Calu3 (cell line): ENCODE results near the gene ANKRD1. TPM values are rescaled to one million over a fixed set of nuclear protein-coding genes. Genes with fewer than 3 reads are reported as not detected.

Experiments
- BruUV-seq: library from RNA; stranded (reverse); fragments of 400-500 nt; replicated peaks from 2 replicates; lab custom pipeline; 2021; lab: Mats Ljungman, UMichigan
- CTCF ChIA-PET: fragments of 300-600 bp; sonication (Branson Sonifier 250); formaldehyde crosslinking; loops from one replicate; lab custom pipeline; 2022; ENCODE audit warnings: antibody characterized with exemption; lab: Charles Lee
- DNase-seq: peaks from one replicate; pipeline ENCODE4 v3.0.0; 2022
- H3K27ac Mint-ChIP-seq: one replicate; pipeline ENCODE4 v1.8.0; 2022; ENCODE audit warnings: mixed read lengths; ENCODE audit not compliant: unreplicated experiment
- H3K27me3 Mint-ChIP-seq: one replicate; pipeline ENCODE4 v1.8.0; 2022; ENCODE audit warnings: mixed read lengths; ENCODE audit not compliant: unreplicated experiment
- H3K36me3 Mint-ChIP-seq: one replicate; pipeline ENCODE4 v1.8.0; 2022; ENCODE audit warnings: mild to moderate bottlenecking, moderate library complexity, mixed read lengths; ENCODE audit not compliant: insufficient read depth, unreplicated experiment
- H3K4me1 Mint-ChIP-seq: one replicate; pipeline ENCODE4 v1.8.0; 2022; ENCODE audit warnings: mild to moderate bottlenecking, low read depth, mixed read lengths; ENCODE audit not compliant: unreplicated experiment
- H3K4me3 Mint-ChIP-seq: one replicate; pipeline ENCODE4 v1.8.0; 2022; ENCODE audit warnings: mild to moderate bottlenecking, low read depth, moderate library complexity, mixed read lengths; ENCODE audit not compliant: unreplicated experiment
- H3K9me3 Mint-ChIP-seq: one replicate; pipeline ENCODE4 v1.8.0; 2022; ENCODE audit warnings: low read depth, mixed read lengths; ENCODE audit not compliant: unreplicated experiment
- intact Hi-C: fragments of 100-400 bp; cut with micrococcal nuclease; formaldehyde crosslinking; loops from one replicate; pipeline ENCODE4 v1.10.0; 2022; ENCODE audit not compliant: unreplicated experiment
- total RNA-seq: library from RNA; stranded (reverse); gene quantifications from 2 replicates; pipeline ENCODE4 v1.2.3, GENCODE V29; 2022
- TF ChIP-seq, protein P1 (sequence below): fragments of 200-600 bp; IDR thresholded peaks from one replicate; pipeline ENCODE4 v1.8.0; 2022; ENCODE audit warnings: antibody characterized with exemption; ENCODE audit not compliant: unreplicated experiment

ANKRD1 gene
- total RNA-seq, 1 experiment from 2014 or later, result 6.2 TPM

DNA sequence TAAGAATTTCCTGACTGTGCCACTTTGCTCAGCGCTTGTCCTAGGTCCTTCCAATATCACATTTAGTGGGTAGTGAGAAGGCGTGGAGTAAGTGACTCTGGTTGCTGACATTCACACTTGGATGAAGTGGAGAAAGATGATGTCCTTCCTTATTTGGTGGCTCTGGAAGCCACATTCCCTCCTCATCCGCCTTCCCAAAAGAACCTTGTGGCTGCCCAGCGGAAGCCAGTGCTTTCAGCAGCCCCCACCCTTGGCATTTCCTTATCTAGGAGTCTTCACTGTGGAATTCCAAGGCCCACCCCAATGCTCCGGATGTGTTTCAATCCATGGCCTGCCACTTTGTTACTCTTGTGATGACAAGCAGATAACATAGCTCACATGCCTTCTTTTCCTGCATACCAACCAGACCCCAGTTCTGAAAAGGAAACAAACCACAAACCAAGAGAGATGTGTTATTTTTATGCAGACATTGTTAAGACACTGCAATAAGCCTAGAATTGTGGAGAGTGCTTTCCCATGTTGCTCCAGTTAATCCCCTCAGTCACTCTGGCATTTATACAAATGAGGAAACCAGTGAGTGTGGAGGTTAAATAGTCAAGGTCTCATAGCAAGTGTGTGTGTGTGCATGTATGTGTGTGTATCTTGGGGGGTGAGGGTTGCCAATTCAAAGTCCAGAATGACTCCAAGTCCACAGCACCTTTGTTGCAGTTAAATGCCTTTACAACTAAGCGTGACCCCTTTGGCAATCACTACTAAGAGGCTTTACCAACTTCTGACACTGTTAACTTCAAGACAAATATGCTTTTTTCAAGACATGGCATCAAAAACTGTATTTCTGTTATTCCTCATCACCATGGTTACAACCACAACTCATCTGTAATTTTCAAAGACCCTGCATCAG lies 10.3 kb upstream of the ANKRD1 start:
- CTCF ChIA-PET, result no interaction called here
- DNase-seq, result peak; percentile 39
- intact Hi-C loops, result no loop called here
- H3K27me3 Mint-ChIP-seq, result no peaks in the 10 kb centered on the region
- no TSS peak for BruUV-seq
- no peak overlapping the region for H3K4me3 Mint-ChIP-seq
- H3K9me3 Mint-ChIP-seq, result no peaks in the 10 kb centered on the region
- peaks cover 54% of the 10 kb centered on the region for H3K4me1 Mint-ChIP-seq
- H3K36me3 Mint-ChIP-seq, result peaks cover 6% of the 10 kb centered on the region
- H3K27ac Mint-ChIP-seq, result peak overlapping the region; percentile 86
- TF ChIP-seq, protein P1, sequence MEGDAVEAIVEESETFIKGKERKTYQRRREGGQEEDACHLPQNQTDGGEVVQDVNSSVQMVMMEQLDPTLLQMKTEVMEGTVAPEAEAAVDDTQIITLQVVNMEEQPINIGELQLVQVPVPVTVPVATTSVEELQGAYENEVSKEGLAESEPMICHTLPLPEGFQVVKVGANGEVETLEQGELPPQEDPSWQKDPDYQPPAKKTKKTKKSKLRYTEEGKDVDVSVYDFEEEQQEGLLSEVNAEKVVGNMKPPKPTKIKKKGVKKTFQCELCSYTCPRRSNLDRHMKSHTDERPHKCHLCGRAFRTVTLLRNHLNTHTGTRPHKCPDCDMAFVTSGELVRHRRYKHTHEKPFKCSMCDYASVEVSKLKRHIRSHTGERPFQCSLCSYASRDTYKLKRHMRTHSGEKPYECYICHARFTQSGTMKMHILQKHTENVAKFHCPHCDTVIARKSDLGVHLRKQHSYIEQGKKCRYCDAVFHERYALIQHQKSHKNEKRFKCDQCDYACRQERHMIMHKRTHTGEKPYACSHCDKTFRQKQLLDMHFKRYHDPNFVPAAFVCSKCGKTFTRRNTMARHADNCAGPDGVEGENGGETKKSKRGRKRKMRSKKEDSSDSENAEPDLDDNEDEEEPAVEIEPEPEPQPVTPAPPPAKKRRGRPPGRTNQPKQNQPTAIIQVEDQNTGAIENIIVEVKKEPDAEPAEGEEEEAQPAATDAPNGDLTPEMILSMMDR, result no peak

DNA sequence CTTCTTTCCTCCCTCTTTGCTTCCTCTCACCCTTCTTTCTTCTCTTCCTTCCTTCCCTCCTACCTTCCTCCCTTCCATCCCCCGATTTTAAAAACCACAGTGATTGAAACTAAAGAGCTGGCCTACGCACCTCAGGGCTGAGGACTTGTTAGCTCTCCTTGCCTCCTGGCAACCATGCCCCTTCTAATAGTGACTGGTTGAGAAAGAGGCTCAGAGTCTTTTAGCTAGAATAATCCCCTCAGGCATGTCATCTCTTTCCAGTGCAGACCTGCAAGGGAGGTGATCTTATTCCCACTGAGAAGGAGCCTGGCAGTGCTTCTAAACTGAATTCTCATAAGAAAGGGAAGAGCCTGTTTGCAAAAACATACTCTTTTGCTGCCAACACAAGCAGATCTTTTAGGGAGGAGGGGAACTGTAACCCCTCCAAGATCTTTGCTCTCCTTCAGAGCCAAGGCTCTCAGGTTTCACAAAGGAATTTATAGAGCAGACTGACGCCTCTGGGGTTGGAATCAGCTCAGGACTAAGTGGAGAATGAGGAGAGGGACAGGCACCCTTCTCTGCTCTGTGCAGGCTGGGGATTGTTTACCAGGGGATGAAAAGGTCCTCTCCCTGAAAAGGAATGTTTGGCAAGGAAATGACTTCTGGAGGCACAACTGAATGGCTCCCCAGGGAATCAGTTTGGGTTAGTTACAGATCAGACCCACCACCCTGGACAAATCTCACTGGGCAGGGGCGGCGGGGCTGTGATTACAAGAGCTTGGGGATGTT lies 9.4 kb upstream of the ANKRD1 start:
- CTCF ChIA-PET, result interaction anchor here (0.9 kb wide), 1 partner anchor 9 kb away, joined by 4 read pairs; the partner anchor contains the start of gene ANKRD1
- intact Hi-C loops, result no loop called here
- H3K9me3 Mint-ChIP-seq, result no peaks in the 10 kb centered on the region
- H3K36me3 Mint-ChIP-seq, result peaks cover 6% of the 10 kb centered on the region
- TF ChIP-seq, protein P1, result no peak
- no peak overlapping the region for H3K4me3 Mint-ChIP-seq
- peaks cover 47% of the 10 kb centered on the region for H3K4me1 Mint-ChIP-seq
- no TSS peak for BruUV-seq
- H3K27me3 Mint-ChIP-seq, result no peaks in the 10 kb centered on the region
- DNase-seq, result peak; percentile 16
- H3K27ac Mint-ChIP-seq, result peak overlapping the region; percentile 86

DNA sequence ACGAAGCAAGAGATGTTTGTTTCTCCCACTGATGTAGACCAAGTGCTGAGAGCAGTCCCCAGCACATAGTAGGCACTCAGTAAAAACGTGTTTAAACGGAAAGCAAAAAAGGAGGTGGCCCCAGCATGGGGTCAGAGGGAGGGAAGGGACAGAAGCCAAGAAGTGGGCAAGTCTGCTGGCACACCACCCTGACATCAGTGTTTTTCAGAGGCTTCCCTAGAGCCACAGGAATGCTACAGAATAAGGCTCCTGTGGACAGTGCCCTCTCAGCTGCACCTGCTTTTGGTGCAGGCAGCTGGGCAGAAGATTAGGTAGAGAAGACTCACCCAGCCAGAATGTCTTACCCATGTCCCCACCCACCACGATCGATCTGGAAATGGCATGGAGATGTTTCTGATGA lies 8.3 kb upstream of the ANKRD1 start:
- H3K27ac Mint-ChIP-seq, result no peak overlapping the region
- H3K36me3 Mint-ChIP-seq, result peaks cover 6% of the 10 kb centered on the region
- H3K9me3 Mint-ChIP-seq, result no peaks in the 10 kb centered on the region
- CTCF ChIA-PET, result no interaction called here
- TF ChIP-seq, protein P1, result no peak
- no peak overlapping the region for H3K4me3 Mint-ChIP-seq
- peaks cover 40% of the 10 kb centered on the region for H3K4me1 Mint-ChIP-seq
- DNase-seq, result no peak
- BruUV-seq, result no TSS peak
- intact Hi-C loops, result no loop called here
- no peaks in the 10 kb centered on the region for H3K27me3 Mint-ChIP-seq

DNA sequence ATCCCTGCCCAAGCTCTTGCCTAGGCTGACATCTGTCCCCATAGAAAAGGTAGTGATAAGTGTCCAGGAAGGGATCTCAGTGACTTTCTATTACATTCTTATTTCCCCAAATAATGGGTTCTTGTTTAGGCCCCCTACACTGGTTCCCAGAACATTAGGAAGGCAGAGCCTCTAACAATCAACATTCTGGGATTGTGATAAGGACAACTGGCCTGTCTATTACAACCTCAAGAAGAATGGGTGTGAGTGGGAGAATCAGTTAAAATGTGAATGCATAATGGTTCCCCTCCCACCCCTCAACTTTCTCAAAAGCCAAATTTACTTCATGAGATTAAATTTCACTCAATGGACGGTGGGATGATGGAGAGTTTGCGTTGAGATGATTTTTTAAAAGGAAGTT lies 6.4 kb upstream of the ANKRD1 start:
- Mint-ChIP-seq H3K9me3 (no peaks in the 10 kb centered on the region), H3K36me3 (peaks cover 6% of the 10 kb centered on the region), H3K27me3 (no peaks in the 10 kb centered on the region), H3K27ac (no peak overlapping the region), H3K4me3 (no peak overlapping the region), H3K4me1 (peaks cover 40% of the 10 kb centered on the region)
- TF ChIP-seq, protein P1, result no peak
- BruUV-seq, result no TSS peak
- DNase-seq, result no peak
- CTCF ChIA-PET, result no interaction called here
- intact Hi-C loops, result no loop called here
